GM21576 (cell line): ENCODE data around the gene TSHB.
A peak's percentile ranks its signal among the peaks of the same experiment; 100 is the strongest.

Source experiments
- ATAC-seq: cut with Tn5 transposase; IDR thresholded peaks from one replicate; pipeline ENCODE4 v1.9.1; 2021; ENCODE audit warnings: mild to moderate bottlenecking, moderate library complexity; ENCODE audit not compliant: unreplicated experiment

TSHB gene

GRCh38 chr1:115059316-115059715, 29.7 kb downstream of the TSHB start:
- ATAC-seq = no peak

- ATAC-seq = no peak
These were observed 30.9 kb downstream of the TSHB start for GRCh38 chr1:115060501-115060900.

GRCh38 chr1:115062542-115063004, 32.9 kb downstream of the TSHB start:
- ATAC-seq = peak; percentile 84

DNA sequence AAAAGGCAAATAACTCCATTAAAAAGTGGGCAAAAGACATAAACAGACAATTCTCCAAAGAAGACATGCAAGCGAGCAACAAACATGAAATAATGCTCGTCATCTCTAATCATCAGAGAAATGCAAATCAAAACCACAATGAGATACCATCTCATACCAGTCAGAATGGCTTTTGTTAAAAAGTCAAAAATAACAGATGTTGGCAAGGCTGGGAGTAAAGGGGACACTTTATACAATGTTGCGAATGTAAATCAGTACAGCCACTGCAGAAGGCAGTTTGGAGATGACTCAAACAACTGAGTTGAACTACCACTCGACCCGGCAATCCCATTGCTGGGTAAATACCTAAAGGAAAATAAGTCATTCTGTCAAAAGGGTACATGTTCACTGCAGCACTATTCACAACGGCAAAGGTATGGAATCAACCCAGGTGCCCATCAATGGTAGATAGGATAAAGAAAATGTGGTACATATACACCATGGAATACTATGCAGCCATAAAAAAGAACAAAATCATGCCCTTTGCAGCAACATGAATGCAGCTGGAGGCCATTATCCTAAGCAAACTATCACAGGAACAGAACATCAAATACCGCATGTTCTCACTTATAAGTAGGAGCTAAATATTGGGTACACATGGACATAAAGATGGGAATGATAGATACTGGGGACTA, 33.7 kb downstream of the TSHB start:
- ATAC-seq = no peak

DNA sequence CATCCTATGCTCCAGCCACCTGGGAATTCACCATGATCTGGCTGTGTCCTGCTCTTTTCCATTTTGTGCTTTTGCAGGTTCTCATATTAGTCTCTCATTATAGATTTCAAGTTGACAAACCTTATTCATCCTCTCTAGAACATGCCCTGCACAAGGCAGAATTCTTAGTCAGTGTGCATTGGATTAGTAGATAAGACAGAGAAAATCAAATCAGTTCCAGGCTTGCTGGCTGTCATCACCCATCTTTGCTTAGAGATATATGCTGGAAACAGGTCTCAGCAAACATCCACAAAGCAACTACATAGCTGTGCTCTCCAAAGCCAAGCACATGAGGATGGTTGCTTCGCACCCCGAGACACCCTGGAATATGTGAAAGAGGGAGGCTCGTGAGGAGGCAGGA, 34.8 kb downstream of the TSHB start:
- ATAC-seq = no peak

DNA sequence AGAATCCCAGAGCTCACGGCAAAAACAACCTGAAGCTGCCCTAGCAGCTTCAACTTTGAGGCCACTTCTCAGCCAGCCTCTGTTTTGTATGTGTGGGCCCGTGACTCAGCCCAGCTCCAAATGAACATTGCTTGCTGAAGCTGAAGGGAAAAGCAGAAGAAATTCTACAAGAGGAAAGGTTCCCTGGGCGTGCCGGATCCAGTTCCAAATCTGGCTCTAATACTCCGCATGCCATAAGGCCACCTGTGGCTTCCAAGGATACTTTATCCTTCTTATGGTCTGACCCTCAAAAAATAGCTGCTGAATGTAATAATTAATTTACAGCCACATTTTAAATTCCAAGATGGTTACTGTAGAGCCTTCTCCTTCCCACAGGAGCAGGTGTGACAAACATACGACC, 35.4 kb downstream of the TSHB start:
- ATAC-seq = no peak

- no peak for ATAC-seq
These were observed 37.7 kb downstream of the TSHB start for GRCh38 chr1:115067161-115067859.

DNA sequence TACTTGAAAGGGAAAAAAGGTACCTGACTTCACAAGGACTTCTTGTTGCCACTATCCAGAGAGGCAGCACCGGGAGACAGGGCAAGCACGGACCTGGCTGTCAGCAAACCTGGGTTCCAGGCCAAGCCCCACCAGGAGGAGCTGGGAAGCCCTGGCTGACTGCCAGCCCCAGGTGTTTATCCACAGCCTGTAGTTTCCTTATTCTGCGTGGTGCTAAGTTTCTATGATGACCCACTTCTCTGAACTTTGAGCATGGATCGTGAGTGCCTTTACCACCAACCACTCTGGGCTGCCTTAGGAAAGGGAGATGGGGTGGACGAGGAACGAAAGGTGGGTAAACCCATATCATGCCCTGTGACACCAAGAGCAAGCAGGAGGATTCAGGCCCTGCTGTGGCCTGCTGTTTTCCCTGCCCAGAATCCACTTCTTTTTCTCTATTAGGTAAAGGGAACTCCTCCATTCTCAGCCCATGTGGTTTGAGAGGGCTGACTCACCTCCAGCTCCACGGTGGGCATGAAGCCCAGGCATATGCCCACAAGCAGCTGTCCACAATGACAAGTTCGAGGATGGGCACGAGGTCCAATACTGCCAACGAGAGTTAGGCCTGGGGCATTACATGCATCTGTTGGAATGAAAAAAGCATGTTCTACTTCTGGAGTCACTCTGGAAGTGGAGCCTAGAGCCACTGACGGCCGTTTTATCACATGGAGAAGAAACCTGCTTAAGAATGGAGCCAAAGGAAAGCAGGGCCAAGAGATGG, 39.4 kb downstream of the TSHB start:
- no peak for ATAC-seq

DNA sequence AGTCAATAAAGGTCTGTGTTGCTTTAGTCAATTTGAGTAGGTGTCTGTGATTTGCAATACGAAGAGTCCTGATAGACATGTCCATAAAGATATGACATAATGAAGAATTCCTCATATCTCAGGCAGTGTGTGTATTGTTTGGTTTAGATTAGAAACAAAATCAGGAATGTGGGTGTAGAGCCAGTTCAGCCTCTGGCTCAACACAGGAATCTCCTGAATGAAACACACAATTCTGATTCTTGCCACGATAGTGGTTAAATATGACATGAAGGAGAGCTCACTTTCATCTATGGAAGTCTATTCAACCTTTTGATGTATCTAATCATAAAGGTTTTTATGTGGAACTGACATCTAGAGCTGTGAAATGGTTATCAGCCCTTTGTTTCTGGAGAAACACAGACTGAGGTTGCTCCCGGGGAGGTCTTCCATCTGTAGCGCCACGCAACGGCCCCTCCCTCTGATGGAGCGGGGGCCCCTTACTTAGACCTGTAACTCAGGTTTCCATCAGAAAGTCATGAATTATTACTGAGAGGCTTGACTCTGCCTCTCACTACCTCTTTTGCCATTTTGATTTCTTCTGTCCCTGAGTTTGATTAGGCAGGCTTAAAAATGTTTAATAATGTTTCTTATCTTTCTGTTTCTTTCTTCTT, 40.2 kb downstream of the TSHB start:
- no peak for ATAC-seq

DNA sequence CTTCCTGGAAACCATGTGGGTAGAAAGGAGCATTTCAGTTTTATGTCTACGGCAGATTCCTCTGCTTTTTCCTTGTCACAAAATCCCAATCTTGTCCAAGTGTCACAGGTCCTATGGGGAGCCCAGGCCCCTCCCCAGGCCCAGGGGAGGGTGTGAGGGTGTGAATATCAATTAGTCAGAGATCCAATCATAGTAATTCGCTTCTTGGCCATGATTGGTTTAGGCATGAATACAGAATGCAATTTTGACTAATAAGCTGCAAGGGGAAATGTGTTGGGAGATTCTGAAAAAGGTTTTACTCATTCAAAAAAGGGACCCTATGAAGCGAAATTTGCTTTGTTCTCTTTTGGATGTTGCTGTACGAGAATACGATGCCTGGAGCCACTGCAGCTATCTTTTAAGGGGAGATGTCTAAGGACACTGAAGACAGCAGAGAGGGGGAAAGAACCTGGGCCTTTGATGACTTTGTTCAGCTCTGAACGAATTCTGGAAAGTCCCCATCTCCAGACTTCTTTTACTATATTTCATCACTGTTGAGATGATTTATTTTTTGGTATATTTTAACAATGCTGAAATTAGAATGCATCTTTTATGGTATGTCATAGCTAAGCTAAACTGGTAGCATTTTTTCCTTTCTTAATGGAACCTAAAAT, 41.5 kb downstream of the TSHB start:
- no peak for ATAC-seq

GRCh38 chr1:115073298-115074087, 43.9 kb downstream of the TSHB start:
- no peak for ATAC-seq

- no peak for ATAC-seq
These were observed 45.4 kb downstream of the TSHB start for GRCh38 chr1:115074839-115075534.

DNA sequence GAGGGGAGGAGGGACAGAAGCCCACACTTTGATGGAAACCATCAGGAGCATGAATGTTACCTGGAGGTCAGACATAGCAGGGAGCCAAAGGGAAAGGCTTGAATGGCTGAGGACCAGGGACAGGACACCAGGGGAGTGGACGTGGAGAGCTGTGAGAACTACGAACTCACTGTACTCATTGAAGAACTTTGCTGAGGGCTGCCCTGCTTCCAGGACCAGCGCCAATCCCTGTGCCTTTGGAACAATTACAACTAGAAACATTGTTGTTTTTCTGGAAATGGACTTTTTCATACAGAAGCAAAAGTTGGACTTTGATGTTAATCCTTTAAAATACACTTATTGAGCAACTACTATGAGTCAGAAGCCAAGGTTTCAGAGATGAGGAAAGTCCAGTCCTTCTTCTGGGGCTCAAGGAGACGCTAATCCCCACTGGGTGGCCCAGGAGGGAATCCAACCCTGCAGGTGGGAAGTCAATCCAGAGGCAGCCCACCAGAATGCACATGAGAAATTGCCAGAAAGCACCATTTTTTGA, 46.8 kb downstream of the TSHB start:
- no peak for ATAC-seq

DNA sequence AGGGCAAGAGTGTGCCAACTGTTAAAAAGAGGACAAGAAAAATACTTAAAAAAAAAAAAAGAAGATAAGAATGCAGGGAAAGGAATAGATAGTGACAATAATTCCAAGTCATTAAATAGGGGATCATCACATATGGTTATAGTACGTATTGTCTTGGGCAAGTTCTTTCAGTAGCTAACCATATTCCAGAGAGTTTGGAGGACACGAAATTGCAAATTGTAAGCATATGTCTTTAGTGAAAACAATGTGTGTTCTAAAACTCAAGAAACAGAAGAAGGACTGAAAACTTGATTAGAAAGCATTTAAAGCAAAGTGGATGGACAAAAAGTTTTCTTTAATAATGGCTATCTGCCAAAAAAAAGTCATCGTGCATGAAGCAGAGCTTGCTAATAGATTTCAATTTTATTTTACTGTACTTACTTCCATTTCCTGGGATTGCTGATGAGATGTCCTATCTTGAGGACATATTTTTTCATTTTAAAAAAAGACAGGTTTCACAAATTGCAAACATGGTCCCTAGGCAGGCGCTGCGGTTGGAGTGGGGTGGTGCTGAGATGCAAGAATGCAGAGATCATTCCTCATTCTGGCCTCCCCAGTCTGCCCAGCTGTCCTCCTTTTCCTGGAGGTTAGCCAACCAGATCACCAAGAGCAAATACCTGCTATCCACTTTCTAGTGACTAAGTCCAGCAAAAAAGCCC, 47.8 kb downstream of the TSHB start:
- no peak for ATAC-seq

- no peak for ATAC-seq
These were observed 48.3 kb downstream of the TSHB start for GRCh38 chr1:115077984-115078330.

DNA sequence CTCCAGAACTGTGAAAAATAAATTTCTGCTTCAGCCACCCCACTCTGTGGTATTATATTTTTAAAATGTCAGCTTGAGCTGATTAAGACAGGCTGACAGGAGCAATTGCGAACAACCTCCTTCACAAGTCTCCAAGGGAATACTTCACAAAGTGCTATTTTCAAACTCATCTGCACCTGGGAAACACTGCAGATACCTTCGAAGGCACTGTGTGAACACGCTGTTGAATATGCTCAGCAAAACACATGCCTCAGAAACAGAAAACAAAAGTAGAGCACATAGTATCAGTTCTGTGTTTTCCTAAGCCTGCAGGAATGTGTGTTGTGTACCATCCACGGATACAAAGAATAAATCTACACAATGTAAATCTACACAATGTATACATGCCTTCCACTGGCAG, 49.1 kb downstream of the TSHB start:
- ATAC-seq = no peak

- no peak for ATAC-seq
These were observed 53.3 kb downstream of the TSHB start for GRCh38 chr1:115082949-115083348.
